GM21825 (cell line): ENCODE results near the gene EFCAB6.

ENCODE experiments used
- ATAC-seq: cut with Tn5 transposase; IDR thresholded peaks from one replicate; pipeline ENCODE4 v1.9.1; 2021; ENCODE audit warnings: mild to moderate bottlenecking, moderate library complexity; ENCODE audit not compliant: unreplicated experiment

Gene EFCAB6

DNA sequence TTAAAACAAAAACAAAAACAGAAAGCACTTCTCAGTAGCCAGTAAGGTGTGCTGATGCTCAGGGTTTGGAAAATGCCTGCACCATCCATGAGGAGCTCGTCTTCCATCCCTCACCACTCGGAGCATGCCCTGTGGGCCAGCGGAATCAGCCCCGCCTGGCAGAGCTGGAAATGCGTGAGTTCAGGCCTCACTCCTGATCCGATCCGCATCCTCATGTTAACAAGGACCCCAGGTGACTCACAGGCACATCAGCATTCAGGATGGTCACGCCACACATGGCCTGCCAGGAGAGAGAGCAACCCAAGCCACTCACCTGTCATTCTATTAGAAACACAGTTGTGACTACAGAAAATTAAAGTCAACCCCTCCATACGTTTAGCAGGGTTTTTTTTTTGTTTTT, 211.8 kb downstream of the EFCAB6 start:
- no peak for ATAC-seq

DNA sequence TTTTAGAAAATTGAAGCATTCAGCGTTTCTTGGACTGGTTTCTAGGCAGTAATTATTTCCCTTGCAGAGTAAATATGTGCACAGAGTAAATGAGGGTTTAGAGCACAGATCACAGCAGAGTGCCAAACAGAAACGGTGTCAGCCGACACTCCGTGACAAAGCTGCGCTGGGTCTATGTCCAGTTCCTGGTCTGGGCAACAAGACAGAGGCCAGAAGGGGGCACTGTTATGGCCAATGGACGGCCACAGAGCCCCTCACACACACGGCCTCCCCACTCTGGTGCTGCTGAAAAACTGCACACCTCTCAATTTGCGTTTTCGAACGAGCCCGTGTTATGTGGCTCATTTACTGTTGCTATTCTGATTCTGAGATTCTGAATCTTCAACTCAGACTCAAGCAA, 219.6 kb downstream of the EFCAB6 start:
- ATAC-seq: no peak

DNA sequence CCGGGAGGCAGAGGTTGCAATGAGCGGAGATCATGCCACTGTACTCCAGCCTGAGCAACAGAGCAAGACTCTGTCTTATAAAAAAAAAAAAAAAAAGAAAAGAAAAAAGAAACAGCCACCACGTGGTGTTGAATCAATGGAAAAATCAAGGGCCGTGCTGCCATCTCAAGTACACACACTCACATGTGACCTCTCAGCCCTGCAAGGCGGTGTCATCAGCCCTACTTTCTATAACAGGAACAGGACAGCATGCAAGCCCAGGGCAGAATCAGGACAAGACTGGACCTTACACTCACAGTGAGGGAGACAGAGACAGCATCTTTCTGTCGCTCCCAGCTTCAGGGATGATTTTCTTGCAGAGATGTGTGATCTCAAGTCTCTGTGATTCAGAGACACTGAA, 220.7 kb downstream of the EFCAB6 start:
- ATAC-seq: no peak

DNA sequence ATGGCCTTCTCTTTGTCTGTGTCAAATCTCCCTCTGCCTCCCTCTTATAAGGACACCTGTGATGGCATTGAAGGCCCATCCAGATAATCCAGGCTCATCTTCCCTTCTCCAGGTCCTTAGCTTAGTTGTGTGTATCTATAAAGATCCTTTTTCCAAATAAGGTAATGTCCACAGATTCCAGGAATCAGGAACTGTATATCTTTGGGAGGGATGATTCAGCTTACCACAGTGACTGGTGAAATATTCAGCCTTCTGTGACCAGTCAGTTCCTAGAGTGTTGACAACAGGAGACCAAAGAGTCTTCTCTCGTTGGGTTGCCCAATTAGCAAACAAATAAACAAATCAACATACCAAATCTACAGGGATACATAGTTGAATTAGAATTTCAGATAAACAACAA, 224.5 kb downstream of the EFCAB6 start:
- ATAC-seq: no peak

DNA sequence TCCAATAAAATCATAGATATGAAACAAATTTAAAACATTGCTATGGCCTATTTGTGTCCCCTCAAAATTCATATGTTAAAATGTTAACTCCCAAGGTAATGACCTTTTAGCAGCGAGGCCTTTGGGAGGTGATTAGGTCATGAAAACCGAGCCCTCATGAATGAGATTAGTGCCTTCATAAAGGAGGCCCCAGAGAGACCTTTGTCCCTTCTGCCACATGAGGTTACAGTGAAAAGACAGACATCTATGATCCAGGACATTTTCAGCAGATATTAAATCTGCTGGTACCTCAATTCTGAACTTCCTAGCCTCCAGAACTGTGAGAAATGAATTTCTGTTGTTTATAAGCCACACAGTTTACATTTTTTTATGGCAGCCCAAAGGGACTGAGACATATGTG, 228.6 kb downstream of the EFCAB6 start:
- no peak for ATAC-seq

DNA sequence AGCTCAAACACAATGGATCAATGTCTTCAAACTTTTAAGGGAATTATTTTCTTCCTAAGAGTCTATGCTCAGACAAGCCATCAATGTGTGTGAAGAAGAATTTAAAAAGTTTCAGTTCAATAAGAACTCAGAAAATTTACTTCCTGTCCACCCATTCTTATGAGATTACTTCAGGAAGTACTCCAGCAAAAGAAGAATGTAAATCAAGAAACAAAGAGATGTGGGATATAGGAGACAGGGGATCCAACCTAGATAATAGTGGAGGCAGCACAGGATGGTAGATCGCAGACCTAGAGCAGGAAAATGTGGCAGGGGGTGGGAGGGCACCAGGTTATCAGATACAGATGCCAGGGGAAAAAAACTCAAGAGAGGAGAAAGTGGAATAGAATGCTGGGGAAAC, 229.7 kb downstream of the EFCAB6 start:
- ATAC-seq: no peak

DNA sequence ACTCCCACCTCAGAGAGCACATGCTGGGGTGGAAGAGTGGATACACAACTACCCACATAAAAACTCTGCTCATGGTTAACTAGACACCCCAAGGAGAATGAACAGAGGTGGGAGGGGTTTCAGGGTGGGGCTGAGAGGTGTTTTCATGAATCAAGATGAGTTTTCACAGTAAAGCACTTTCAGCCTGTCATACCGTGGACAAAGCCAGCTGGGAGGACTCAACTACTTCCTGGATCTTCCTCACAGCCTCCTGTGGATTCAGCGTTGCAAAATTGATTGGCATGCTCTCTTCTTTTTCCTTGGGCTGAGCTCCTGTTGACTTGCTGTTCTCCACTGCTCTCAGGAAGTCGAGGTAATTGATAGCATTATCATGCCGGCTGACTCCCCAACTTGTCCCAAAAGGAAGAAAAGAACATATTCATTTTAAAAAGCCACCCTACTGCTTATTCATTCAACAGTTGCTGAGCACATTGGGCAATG, 231.8 kb downstream of the EFCAB6 start:
- ATAC-seq: no peak

DNA sequence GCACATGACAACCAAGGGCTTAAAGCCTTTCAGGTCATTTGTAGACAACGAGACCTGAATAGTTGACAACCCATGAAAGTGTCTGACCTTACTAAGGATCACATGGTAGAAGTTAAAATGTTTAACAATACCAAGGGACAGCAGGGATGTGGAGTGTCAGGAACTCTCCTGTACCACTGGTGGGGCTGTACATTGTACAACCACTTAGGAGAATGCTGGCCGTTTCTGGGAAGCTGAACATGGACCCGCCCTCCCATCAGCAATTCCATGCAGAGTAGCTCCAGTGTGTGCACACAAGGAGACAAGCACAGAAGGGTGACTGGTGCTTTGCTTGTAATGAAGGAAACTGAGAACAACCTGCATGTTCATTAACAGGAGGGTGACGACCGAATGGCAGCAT, 237.4 kb downstream of the EFCAB6 start:
- ATAC-seq: no peak

DNA sequence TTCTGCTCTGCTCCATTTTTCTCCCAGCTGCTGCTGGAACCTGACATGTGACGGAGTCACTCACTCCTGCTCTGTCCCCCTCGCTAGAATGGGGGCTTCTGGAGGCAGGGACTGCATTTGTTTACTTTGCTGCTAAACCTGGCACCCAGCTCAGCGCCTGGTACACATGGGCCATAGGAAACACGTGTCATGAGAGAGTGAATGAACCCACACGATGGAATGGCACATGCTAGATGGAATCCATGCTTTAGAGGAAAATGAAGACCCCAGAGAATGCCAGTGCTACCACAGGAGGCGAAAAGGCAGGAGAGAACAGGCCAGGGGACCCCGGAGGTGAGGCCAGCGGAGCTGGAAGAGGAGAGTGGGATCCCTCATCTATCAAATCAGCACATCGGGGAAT, 239.4 kb downstream of the EFCAB6 start:
- no peak for ATAC-seq

DNA sequence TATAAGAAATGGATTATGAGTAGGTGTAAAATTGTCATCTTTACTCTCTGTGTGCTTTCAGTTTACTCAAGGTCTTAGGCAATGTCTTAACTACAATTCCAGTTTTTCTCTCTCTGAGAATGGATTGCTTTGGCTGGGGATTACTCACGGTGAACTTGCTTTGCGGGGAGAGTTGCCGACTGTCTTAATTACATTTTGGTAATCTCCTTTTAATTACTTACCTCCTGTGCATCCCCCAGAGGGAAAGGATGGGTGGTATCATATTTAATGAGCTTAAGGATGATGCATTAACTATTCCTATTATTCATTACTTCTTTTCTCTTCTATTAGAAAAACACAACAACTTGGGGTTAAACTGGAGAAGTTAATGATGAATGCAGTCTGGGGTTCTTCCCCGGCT, 240.9 kb downstream of the EFCAB6 start:
- ATAC-seq: no peak

DNA sequence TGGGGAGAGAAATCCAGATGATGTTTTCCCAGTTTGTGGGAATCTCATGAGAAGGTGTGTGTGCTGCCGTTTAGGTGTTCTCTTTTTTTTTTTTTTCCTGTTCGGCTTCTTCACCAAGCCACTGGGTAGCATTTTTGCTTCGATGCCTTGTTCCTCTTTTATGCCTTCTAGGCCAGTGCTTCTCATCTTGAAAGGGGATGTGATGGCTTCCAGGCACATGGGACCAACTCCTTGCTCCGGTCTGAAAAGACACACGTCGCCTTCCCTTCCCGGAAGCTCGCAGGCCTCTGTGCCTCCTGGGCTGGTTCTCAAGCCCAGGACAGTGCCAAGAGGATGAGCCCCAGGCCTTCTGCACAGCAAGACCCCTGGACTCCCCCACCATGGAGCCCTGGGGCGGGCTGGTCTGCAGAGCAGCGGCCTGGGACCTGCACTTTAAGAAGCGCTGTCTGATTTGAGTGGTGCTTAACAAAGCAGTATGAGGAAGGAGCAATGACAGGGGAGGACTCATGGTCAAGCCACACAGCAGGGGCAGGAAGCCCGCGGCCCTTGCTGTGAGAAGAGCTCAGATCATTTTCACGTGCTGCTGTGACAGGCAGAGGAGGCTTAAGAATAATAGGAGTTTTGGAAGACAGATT, 241.5 kb downstream of the EFCAB6 start:
- ATAC-seq: no peak

DNA sequence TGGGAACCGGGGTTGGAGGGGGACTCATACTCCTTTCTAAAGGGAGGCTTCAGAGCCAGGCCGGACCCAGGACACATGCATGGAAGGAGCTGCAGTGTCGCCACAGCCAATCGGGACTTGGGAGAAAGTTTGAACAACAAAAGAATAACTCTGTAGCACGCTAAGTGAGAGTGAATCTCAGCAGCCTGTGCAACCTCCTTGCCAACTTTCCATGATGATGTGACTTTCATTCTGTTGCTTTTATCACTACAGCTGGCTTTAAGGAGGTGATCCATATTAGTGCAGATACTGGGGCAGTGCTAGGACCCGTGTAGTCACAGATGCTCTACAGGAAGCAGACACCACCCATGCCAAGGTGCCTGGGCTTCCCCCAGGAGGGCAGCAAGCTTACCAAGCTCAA, 243.0 kb downstream of the EFCAB6 start:
- no peak for ATAC-seq

DNA sequence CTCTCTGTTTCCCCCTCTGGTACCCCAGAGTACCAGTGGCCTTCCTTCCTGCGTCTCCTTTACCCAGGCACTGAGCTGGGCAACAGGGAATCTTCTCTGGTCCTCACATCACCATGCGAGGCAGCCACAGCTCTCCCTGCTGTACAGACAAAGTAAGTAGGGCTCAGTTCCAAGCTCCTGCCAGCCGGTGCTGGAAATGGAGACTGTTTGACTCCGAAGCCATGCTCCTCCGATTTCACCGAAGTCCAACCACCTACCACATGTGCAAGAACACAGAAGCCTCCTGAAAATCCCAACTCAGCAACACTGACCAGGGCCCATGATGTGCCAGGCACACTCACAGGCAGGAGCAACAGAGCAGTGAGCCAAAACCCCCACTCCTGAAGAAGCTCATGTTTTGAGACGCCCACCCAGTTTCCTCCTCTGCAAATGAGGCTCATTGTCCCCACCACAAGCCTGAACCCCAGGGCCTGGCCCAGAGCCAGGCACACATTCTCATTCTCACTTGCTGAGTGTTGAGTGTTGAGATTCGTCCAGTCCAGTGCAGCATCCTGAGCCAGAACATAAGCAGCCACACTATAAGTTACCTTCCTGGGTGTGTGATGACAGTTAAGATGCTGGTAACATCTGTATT, 244.3 kb downstream of the EFCAB6 start:
- ATAC-seq: no peak

DNA sequence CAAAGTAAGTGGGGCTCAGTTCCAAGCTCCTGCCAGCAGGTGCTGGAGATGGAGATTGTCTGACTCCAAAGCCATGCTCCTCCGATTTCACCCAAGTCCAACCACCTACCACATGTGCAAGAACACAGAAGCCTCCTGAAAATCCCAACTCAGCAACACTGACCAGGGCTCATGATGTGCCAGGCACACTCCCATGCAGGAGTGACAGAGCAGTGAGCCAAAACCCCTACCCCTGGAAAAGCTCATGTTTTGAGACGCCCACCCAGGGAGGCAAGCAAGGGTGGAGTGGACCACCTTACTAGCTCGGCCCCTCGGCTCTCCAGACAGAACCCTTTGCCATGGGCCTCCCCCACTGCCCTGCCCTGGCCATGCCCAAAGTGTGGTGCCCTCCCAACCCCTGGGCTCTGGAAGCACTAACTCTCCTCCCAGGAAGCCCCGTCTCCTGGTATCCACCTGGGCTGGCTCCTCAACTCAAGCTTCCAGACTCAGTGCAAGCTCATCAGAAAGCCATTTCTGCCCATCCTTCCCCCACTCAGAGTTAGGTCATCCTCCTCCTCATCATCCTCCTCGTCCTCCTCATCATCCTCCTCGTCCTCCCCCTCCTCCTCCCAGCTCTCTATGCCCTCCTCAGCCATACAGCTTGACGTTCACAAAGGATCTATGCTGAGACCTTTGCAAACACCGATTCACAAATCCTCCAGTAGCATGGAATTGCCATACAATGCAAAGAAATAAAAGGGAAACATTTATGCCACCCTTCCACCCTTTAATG, 245.4 kb downstream of the EFCAB6 start:
- ATAC-seq: no peak

DNA sequence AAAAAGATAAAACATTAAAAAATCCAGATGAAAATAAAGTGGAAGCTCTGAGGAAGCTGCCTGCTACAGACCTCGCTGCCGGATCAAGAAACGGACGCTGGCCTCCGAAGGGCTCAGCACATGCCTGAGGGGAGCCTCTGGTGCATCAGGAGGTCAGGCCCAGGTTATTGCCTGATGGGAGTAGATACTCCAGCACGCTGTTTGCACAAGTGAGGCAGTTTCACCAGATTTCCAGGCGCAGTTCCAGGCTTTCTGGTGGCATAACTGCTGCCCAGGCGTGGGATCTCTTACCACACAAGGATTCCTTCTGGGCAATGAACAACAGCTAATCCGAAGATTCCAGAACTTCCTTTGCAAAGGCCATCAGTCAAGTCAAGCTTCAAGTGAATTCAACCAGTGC, 246.1 kb downstream of the EFCAB6 start:
- ATAC-seq: no peak

DNA sequence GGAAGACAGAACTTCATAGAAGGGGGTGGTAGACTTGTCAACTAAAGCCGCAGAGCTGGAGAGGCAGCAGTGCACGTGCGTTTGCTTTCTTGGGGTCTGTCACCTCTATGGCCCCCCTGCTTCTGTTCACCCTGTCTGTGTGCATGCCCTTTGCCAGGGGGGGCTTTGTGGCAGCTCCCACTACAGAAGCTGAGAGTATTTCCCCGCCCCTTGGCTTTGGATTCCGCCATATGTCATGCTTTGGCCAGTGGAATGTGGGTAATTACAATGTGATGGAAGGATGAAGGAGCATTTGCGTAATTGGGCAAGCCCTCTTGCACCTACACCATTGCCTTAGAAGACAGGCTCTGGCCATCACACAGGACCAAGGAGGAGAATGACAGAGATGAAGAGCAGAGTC, 247.2 kb downstream of the EFCAB6 start:
- no peak for ATAC-seq

DNA sequence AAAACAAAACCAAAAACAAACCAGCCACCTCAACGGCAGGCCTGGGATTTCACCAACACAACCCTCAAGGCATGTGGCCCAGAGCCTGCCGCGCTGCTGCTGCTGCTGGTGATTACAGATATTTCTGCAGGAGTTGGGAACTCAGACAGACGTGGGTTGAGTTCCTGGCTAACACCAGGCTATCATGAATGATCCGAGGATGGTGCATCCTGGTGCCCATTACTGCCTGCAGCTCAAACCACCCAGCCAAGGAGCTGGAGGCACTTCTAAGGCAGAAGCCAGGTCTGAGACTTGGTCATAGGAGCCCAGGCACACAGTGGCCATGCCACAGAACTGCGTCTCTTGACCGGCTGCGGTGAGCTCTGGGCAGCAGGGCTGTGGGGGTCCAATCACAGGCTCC, 248.5 kb downstream of the EFCAB6 start:
- no peak for ATAC-seq

DNA sequence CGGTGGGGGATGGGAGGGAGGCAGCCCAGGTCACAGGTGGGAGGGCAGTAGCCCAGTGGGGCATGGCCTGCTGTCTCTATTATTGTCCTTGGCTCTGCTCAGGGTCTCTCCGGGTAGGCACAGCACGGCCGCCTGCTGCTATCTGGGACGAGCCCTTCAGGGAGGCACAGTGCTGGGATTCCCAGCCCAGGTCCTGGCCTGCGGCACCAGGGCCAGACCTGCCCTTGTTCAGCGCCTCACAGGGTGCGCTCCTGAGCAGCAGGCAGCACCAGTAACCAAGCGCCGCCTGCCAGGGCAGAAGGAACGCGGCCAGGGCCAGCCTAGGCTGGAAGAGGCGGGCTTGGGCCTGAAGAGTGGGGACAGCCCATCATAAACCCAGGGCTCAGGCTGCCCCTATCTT, 249.3 kb downstream of the EFCAB6 start:
- no peak for ATAC-seq

DNA sequence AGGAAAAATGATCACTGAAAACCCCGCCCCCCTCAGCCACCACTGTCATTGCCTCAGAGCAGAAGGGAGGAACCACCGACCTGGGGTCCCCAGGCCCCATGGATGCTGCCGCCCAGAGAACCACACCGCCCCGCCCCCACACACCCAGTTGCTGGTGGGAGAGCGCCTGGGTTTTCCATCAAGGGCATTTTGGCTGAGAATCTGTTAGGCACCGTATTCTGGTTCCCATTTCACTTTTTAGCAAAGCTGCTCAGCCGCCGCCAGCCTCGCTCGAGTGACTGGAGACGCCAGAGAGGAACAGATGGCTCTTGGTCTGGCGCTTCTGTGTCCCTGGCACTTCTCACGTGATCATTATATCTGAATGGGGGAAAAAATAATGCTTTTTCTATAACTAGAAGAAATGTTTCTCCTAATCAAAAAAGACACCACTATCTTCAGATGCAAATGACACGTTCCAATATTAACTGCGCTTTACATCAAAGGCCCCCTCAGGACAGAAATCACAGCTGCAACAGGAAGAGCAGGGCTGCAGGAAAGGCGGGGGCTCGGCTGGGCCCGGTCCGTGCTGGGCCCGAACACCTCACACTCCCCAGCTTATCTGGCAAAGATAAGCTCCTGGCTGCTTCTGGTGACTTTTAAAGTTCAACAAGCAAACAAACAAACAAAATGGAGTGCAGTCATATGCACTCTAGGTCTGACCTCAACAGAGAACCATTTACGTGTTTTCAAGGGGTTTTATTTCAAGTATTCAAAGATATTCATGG, 250.5 kb downstream of the EFCAB6 start:
- ATAC-seq: no peak

DNA sequence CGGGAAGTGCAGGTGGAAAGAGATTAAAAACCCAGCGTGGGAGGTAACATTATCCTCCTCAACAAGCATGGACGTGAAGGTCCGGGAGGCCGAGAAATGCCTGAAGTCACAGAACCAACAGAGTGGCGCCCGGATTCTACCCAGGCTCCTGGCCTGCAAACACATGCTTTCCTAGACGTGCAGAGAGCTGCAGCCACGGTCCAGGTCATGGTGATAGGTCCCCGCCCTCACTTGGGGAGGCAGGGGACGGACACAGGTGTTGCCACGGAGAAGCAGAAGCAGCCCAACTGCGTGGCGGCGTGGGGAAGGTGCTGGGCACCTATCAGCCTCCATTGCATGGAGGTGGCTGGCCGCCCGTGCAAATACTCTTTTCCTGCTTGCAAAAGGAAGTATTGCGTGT, 251.5 kb downstream of the EFCAB6 start:
- ATAC-seq: no peak
